BLaER1 treated with 17β-estradiol and CSF1 and Interleukin-3, amounts not matched to agents 10 nM and 100 nM (cell line): Measurements from ENCODE around the gene DPYSL5.

Experiments used
- H3K27ac ChIP-seq, 11 experiments: shearing (Covaris generic); formaldehyde crosslinking; 2 replicates each; pipeline ENCODE4 v1.8.1; 2022
- H3K27me3 ChIP-seq, 11 experiments: shearing (Covaris generic); formaldehyde crosslinking; 2 replicates each; pipeline ENCODE4 v1.8.1; 2022
- H3K36me3 ChIP-seq, 11 experiments: shearing (Covaris generic); formaldehyde crosslinking; 2 replicates each; pipeline ENCODE4 v1.8.1; 2022
- H3K4me1 ChIP-seq, 10 experiments: shearing (Covaris generic); formaldehyde crosslinking; 2 replicates each; pipeline ENCODE4 v1.8.1; 2022
- H3K4me2 ChIP-seq, 11 experiments: shearing (Covaris generic); formaldehyde crosslinking; 2 replicates each; pipeline ENCODE4 v1.8.1; 2022
- H3K4me3 ChIP-seq, 10 experiments: shearing (Covaris generic); formaldehyde crosslinking; 2 replicates each; pipeline ENCODE4 v1.8.1; 2022
- H3K9ac ChIP-seq, 11 experiments: shearing (Covaris generic); formaldehyde crosslinking; 2 replicates each; pipeline ENCODE4 v1.8.1; 2022
- H3K9me3 ChIP-seq, 11 experiments: shearing (Covaris generic); formaldehyde crosslinking; replicated peaks in 1 of 11; 2 replicates each; pipeline ENCODE4 v1.8.1; 2022
- H4K20me1 ChIP-seq, 11 experiments: shearing (Covaris generic); formaldehyde crosslinking; 2 replicates each; pipeline ENCODE4 v1.8.1; 2022
- Cebpa-rat ChIP-seq, 11 experiments: shearing (Covaris generic); IDR thresholded peaks; 2 replicates each; pipeline ENCODE4 v1.8.1; 2022

DPYSL5 gene

GRCh38 chr2:26991717-26992116, 143.8 kb downstream of the DPYSL5 start:
- Histone ChIP-seq H3K27ac (no peak overlapping the region), H3K4me2 (peak overlapping the region in 7 of 11 experiments; percentile 3 to 45 (median 34); a peak in 5 of 22 replicates), H3K4me1 (peaks cover 5 to 12% (median 7%) of the 10 kb centered on the region in 10 experiments; a peak in 13 of 20 replicates), H3K36me3 (no peaks in the 10 kb centered on the region), H3K27me3 (peaks cover 0 to 22% (median 5%) of the 10 kb centered on the region in 11 experiments; a peak in 7 of 22 replicates), H3K9me3 (no peaks in the 10 kb centered on the region), H3K4me3 (no peak overlapping the region), H4K20me1 (peaks cover 0 to 25% (median 0%) of the 10 kb centered on the region in 11 experiments; a peak in 3 of 22 replicates), H3K9ac (no peak overlapping the region)
- TF ChIP-seq Cebpa-rat (IDR thresholded peaks at IDR 0.05): no peak

- no peak overlapping the region for H3K4me2 ChIP-seq
- peaks cover 0 to 32% (median 0%) of the 10 kb centered on the region in 11 experiments; a peak in 4 of 22 replicates for H4K20me1 ChIP-seq
- H3K9me3 ChIP-seq: no peaks in the 10 kb centered on the region
- peaks cover 0 to 22% (median 5%) of the 10 kb centered on the region in 11 experiments; a peak in 7 of 22 replicates for H3K27me3 ChIP-seq
- no peak for TF ChIP-seq Cebpa-rat (IDR thresholded peaks at IDR 0.05)
- no peak overlapping the region for H3K27ac ChIP-seq
- no peak overlapping the region for H3K4me3 ChIP-seq
- no peaks in the 10 kb centered on the region for H3K36me3 ChIP-seq
- no peak overlapping the region for H3K9ac ChIP-seq
- H3K4me1 ChIP-seq: peaks cover 5 to 9% (median 7%) of the 10 kb centered on the region in 10 experiments; a peak in 13 of 20 replicates
Measured at GRCh38 chr2:26993768-26994167, 145.8 kb downstream of the DPYSL5 start.

- Histone ChIP-seq H3K27me3 (peaks cover 0 to 14% (median 5%) of the 10 kb centered on the region in 11 experiments; a peak in 7 of 22 replicates), H3K9ac (no peak overlapping the region), H3K4me1 (peaks cover 5 to 9% (median 7%) of the 10 kb centered on the region in 10 experiments; a peak in 14 of 20 replicates), H3K27ac (no peak overlapping the region), H3K4me2 (no peak overlapping the region), H3K9me3 (no peaks in the 10 kb centered on the region), H4K20me1 (peaks cover 0 to 19% (median 0%) of the 10 kb centered on the region in 11 experiments; a peak in 4 of 22 replicates), H3K4me3 (no peak overlapping the region), H3K36me3 (no peaks in the 10 kb centered on the region)
- no peak for TF ChIP-seq Cebpa-rat (IDR thresholded peaks at IDR 0.05)
Measured at GRCh38 chr2:26994983-26995382, 147.1 kb downstream of the DPYSL5 start.

- H3K9ac ChIP-seq: no peak overlapping the region
- no peaks in the 10 kb centered on the region for H3K36me3 ChIP-seq
- H3K27me3 ChIP-seq: no peaks in the 10 kb centered on the region; a peak in 1 of 22 replicates
- H4K20me1 ChIP-seq: peaks cover 0 to 10% (median 0%) of the 10 kb centered on the region in 11 experiments; a peak in 2 of 22 replicates
- H3K27ac ChIP-seq: no peak overlapping the region
- no peak for TF ChIP-seq Cebpa-rat (IDR thresholded peaks at IDR 0.05)
- H3K4me2 ChIP-seq: no peak overlapping the region
- H3K4me1 ChIP-seq: peaks cover 0 to 9% (median 0%) of the 10 kb centered on the region in 10 experiments; a peak in 7 of 20 replicates
- H3K4me3 ChIP-seq: no peak overlapping the region
- H3K9me3 ChIP-seq: no peaks in the 10 kb centered on the region
Measured at GRCh38 chr2:26997394-26997793, 149.5 kb downstream of the DPYSL5 start.

- no peak for TF ChIP-seq Cebpa-rat (IDR thresholded peaks at IDR 0.05)
- Histone ChIP-seq H3K27ac (no peak overlapping the region), H3K4me2 (no peak overlapping the region), H3K9ac (no peak overlapping the region), H3K4me3 (no peak overlapping the region), H3K9me3 (no peaks in the 10 kb centered on the region), H3K36me3 (no peaks in the 10 kb centered on the region), H3K27me3 (no peaks in the 10 kb centered on the region), H4K20me1 (peaks cover 0 to 10% (median 0%) of the 10 kb centered on the region in 11 experiments; a peak in 2 of 22 replicates), H3K4me1 (peaks cover 0 to 9% (median 0%) of the 10 kb centered on the region in 10 experiments; a peak in 7 of 20 replicates)
Measured at GRCh38 chr2:26998323-26998722, 150.4 kb downstream of the DPYSL5 start.
